HepG2 (cell line): ENCODE results near the gene TNFRSF6B. TPM values are rescaled to one million over a fixed set of nuclear protein-coding genes. Genes with fewer than 3 reads are reported as not detected.
A peak's percentile ranks its signal among the peaks of the same experiment; 100 is the strongest.

Experiments
- BORCS8-MEF2B ChIP-seq: sonication (generic); formaldehyde crosslinking; IDR thresholded peaks from 2 replicates; pipeline ENCODE4 v1.8.0; 2022; ENCODE audit warnings: mild to moderate bottlenecking, missing genetic modification reagents
- CEBPZ ChIP-seq: IDR thresholded peaks from 2 replicates; pipeline ENCODE4 v1.6.1; 2012; ENCODE audit warnings: low read length, improper control_type of control experiment
- ZBTB42 ChIP-seq: sonication (generic); formaldehyde crosslinking; IDR thresholded peaks from 2 replicates; pipeline ENCODE4 v1.5.0; 2020; ENCODE audit warnings: mild to moderate bottlenecking, missing genetic modification reagents
- ZNF44 ChIP-seq: sonication (generic); formaldehyde crosslinking; IDR thresholded peaks from 2 replicates; pipeline ENCODE4 v1.5.1; 2020; ENCODE audit warnings: mild to moderate bottlenecking, missing genetic modification reagents
- ZNF614 ChIP-seq: IDR thresholded peaks from 2 replicates; pipeline ENCODE4 v1.6.1; 2018; ENCODE audit warnings: missing biosample characterization, missing genetic modification reagents, inconsistent platforms, borderline replicate concordance
- ZNF883 ChIP-seq: sonication (generic); formaldehyde crosslinking; IDR thresholded peaks from 2 replicates; pipeline ENCODE4 v1.5.1; 2020; ENCODE audit warnings: mild to moderate bottlenecking, missing genetic modification reagents; ENCODE audit errors: not compliant biosample characterization
- ZSCAN12 ChIP-seq: sonication (generic); formaldehyde crosslinking; IDR thresholded peaks from 2 replicates; pipeline ENCODE4 v1.9.0; 2021; ENCODE audit warnings: mild to moderate bottlenecking, missing genetic modification reagents
- polyA plus RNA-seq, 8 experiments: library from polyadenylated mRNA; depleted of rRNA in 3 of 8; stranded (reverse) in 7 of 8; unstranded in 1 of 8; fragments of >200 nt; fragmentation: Illumina TruSeq in 4 of 8; extraction: Trizol in 4 of 8; gene quantifications; 2 replicates each; pipeline versions ENCODE4 v1.2.1 to v1.2.3, GENCODE V29; 2011 to 2016; ENCODE audit warnings: low read depth in 4 of 8, missing spikeins in 1 of 8, mixed read lengths in 1 of 8; ENCODE audit not compliant: insufficient read depth in 1 of 8
- total RNA-seq, 5 experiments: library from RNA; depleted of rRNA; stranded (reverse); fragments of >200 nt; fragmentation: Illumina TruSeq; extraction: Trizol; gene quantifications; 2 replicates each; pipeline ENCODE4 v1.2.3, GENCODE V29; 2016; ENCODE audit warnings: low read depth in 1 of 5
- TF ChIP-seq, protein P1 (sequence below): sonication (generic); formaldehyde crosslinking; IDR thresholded peaks from 2 replicates; pipeline ENCODE4 v1.5.0; 2020; ENCODE audit warnings: missing genetic modification reagents

TNFRSF6B gene
- total and polyA plus RNA-seq, 2 of the 13 experiments (the other 11 are each of a cell fraction or from before 2014, with no cell fraction given) = 0.24 TPM; not detected in 1

DNA sequence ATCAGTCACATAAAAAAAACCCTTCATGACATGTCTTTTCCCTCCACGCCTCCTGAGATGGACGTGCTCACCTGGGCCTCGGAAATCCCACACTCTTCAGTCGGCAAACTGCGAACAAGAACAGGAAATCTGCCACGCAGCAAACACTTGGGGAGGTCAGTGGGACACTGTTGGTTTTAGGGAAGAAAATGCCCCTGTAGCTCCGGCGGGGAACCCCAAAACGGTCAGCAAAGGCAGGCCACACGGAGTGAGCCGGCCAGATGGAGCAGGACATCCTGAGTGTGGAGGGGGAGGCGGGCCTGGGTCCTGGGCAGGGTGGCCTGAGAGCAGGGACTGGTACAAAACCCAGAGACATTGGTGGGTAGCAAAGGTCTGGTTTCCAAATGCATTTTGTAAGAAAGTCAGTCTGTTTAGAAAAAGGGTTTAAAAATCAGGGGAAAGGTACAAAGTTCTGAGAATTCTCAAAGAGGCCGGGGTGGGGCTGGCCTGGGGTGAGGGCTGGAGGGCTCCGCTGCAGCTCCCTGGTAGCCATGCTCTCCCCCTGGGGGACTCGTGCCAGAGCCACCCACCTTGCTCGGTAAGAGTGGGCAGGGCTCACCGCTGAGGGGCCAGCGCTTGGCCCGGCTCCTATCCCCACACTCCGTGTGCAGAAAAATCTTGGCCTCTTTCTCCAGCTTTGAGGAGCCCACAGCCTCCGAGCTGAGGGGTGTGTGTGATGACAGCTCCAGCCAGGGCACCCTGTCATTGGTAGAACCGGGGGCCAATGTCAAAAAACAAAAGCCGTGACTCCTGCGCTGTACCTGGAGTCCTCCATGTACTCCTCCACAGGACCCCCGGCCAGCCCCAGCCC, 48.3 kb downstream of the TNFRSF6B start (continued):
- TF ChIP-seq, protein P1, sequence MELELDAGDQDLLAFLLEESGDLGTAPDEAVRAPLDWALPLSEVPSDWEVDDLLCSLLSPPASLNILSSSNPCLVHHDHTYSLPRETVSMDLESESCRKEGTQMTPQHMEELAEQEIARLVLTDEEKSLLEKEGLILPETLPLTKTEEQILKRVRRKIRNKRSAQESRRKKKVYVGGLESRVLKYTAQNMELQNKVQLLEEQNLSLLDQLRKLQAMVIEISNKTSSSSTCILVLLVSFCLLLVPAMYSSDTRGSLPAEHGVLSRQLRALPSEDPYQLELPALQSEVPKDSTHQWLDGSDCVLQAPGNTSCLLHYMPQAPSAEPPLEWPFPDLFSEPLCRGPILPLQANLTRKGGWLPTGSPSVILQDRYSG (CRISPR knock-in tag) = no peak
- TF ChIP-seq BORCS8-MEF2B (peak; percentile 53; the same call in 1 of the 2 replicates), ZNF44 (CRISPR knock-in tag) (no peak), ZNF883 (CRISPR knock-in tag) (no peak), ZSCAN12 (no peak), ZBTB42 (CRISPR knock-in tag) (no peak), CEBPZ (no peak), ZNF614 (CRISPR knock-in tag) (0 out of 2 replicates have a peak, but pooled peaks have one; percentile 8)
